ENCODE measurements around the gene IGF2R.
A peak's percentile ranks its signal among the peaks of the same experiment; 100 is the strongest.
"Not testable (repeated sequence)": the region's sequence is repeated elsewhere in the genome, so short reads cannot be mapped to it uniquely, and the experiment has no call there.

IGF2R gene

GRCh38 chr6:160106701-160107100, 137.8 kb downstream of the IGF2R start:
- no peak for DNase-seq

- no peak for DNase-seq
Measured at GRCh38 chr6:160108077-160108476, 139.2 kb downstream of the IGF2R start.

- DNase-seq, result peak; percentile 33
Measured at GRCh38 chr6:160110586-160111123, 141.8 kb downstream of the IGF2R start.

- no peak for DNase-seq
Measured at GRCh38 chr6:160111806-160112205, 142.9 kb downstream of the IGF2R start.

- DNase-seq, result no peak
Measured at GRCh38 chr6:160112628-160113299, 143.9 kb downstream of the IGF2R start.

- not testable (repeated sequence) for DNase-seq
Measured at GRCh38 chr6:160114536-160114935, 145.7 kb downstream of the IGF2R start.

GRCh38 chr6:160115421-160115820, 146.5 kb downstream of the IGF2R start:
- no peak for DNase-seq

GRCh38 chr6:160116411-160116810, 147.5 kb downstream of the IGF2R start:
- DNase-seq, result no peak

- no peak for DNase-seq
Measured at GRCh38 chr6:160117137-160117536, 148.3 kb downstream of the IGF2R start.

GRCh38 chr6:160118620-160119229, 149.8 kb downstream of the IGF2R start:
- no peak for DNase-seq

- DNase-seq, result no peak
Measured at GRCh38 chr6:160120087-160120486, 151.2 kb downstream of the IGF2R start.

GRCh38 chr6:160121558-160121957, 152.7 kb downstream of the IGF2R start, which contains the start of gene SLC22A1:
TSS of gene SLC22A1 (plus strand) at chr6:160121815. CDS start at chr6:160121936, 121 bp downstream.
- DNase-seq, result no peak

GRCh38 chr6:160121981-160122380, 153.1 kb downstream of the IGF2R start:
- DNase-seq, result no peak

- DNase-seq, result no peak
Measured at GRCh38 chr6:160122744-160123143, 153.9 kb downstream of the IGF2R start.

- DNase-seq, result no peak
Measured at GRCh38 chr6:160124007-160124406, 155.1 kb downstream of the IGF2R start.

- DNase-seq, result no peak
Measured at GRCh38 chr6:160124605-160125004, 155.7 kb downstream of the IGF2R start.

- not testable (repeated sequence) for DNase-seq
Measured at GRCh38 chr6:160125105-160125504, 156.2 kb downstream of the IGF2R start.

- no peak for DNase-seq
Measured at GRCh38 chr6:160127270-160128124, 158.6 kb downstream of the IGF2R start.

GRCh38 chr6:160128125-160128683, 159.3 kb downstream of the IGF2R start:
- no peak for DNase-seq

GRCh38 chr6:160128879-160129516, 160.1 kb downstream of the IGF2R start:
- DNase-seq, result no peak

GRCh38 chr6:160129881-160130615, 161.2 kb downstream of the IGF2R start:
- no peak for DNase-seq
